Measurements from ENCODE around the gene LARP7. TPM values are rescaled to one million over a fixed set of nuclear protein-coding genes. Genes with fewer than 3 reads are reported as not detected.
"Not testable (repeated sequence)": the region's sequence is repeated elsewhere in the genome, so short reads cannot be mapped to it uniquely, and the experiment has no call there.

The LARP7 gene
- total RNA-seq, 1 donor from 2014 or later: 33.9 TPM

GRCh38 chr4:112594993-112595392 lies 42.0 kb upstream of the LARP7 start:
- H3K27ac ChIP-seq (ENCODE audit: low read depth, low read length): no peak overlapping the region
- H3K79me2 ChIP-seq (ENCODE audit: insufficient read depth, low read length): no peaks in the 10 kb centered on the region
- H3K9ac ChIP-seq (ENCODE audit: low read length): no peak overlapping the region
- no peaks in the 10 kb centered on the region for H3K4me1 ChIP-seq (ENCODE audit: insufficient read depth, low read length)
- no peaks in the 10 kb centered on the region for H3K9me3 Mint-ChIP-seq (ENCODE audit: unreplicated experiment)
- TF ChIP-seq CTCF (IDR thresholded peaks at IDR 0.05; ENCODE audit: insufficient read depth, low read depth, low read length) (no peak), EZH2 (IDR thresholded peaks at IDR 0.05; ENCODE audit: insufficient read depth, low read length) (no peak)
- H3K9me3 ChIP-seq (ENCODE audit: insufficient read depth, low read depth, low read length): no peaks in the 10 kb centered on the region
- H3K27ac Mint-ChIP-seq (ENCODE audit: unreplicated experiment): no peak overlapping the region
- H3K4me3 ChIP-seq (ENCODE audit: insufficient read depth, low read depth, low read length): no peak overlapping the region
- DNase-seq (ENCODE audit: low read depth) (no peak), FAIRE-seq (no peak)
- no peak overlapping the region for H2AFZ ChIP-seq (ENCODE audit: low read depth, low read length)
- H3K27me3 Mint-ChIP-seq (ENCODE audit: low read depth, unreplicated experiment): no peaks in the 10 kb centered on the region
- H3K36me3 ChIP-seq (ENCODE audit: insufficient read depth, low read length): no peaks in the 10 kb centered on the region
- no peaks in the 10 kb centered on the region for H3K36me3 Mint-ChIP-seq (ENCODE audit: low read depth, unreplicated experiment)
- H3K4me3 Mint-ChIP-seq (ENCODE audit: unreplicated experiment): no peak overlapping the region
- no peak overlapping the region for H3K4me2 ChIP-seq (ENCODE audit: low read length)
- H3K4me1 Mint-ChIP-seq (ENCODE audit: low read depth, unreplicated experiment): no peaks in the 10 kb centered on the region
- no peaks in the 10 kb centered on the region for H3K27me3 ChIP-seq (ENCODE audit: insufficient read depth, low read length)
- no peaks in the 10 kb centered on the region for H4K20me1 ChIP-seq (ENCODE audit: insufficient read depth, low read length)

- H3K27me3 Mint-ChIP-seq (ENCODE audit: low read depth, unreplicated experiment): no peaks in the 10 kb centered on the region
- H3K27ac Mint-ChIP-seq (ENCODE audit: unreplicated experiment): no peak overlapping the region
- no peak overlapping the region for H3K4me3 Mint-ChIP-seq (ENCODE audit: unreplicated experiment)
- H3K4me3 ChIP-seq (ENCODE audit: insufficient read depth, low read depth, low read length): no peak overlapping the region
- DNase-seq (ENCODE audit: low read depth) (peak; percentile 16), FAIRE-seq (peak; percentile 47)
- no peaks in the 10 kb centered on the region for H4K20me1 ChIP-seq (ENCODE audit: insufficient read depth, low read length)
- no peaks in the 10 kb centered on the region for H3K27me3 ChIP-seq (ENCODE audit: insufficient read depth, low read length)
- H3K79me2 ChIP-seq (ENCODE audit: insufficient read depth, low read length): no peaks in the 10 kb centered on the region
- H3K4me1 ChIP-seq (ENCODE audit: insufficient read depth, low read length): no peaks in the 10 kb centered on the region
- H3K4me2 ChIP-seq (ENCODE audit: low read length): no peak overlapping the region
- H2AFZ ChIP-seq (ENCODE audit: low read depth, low read length): no peak overlapping the region
- H3K36me3 Mint-ChIP-seq (ENCODE audit: low read depth, unreplicated experiment): no peaks in the 10 kb centered on the region
- TF ChIP-seq EZH2 (IDR thresholded peaks at IDR 0.05; ENCODE audit: insufficient read depth, low read length): no peak
- TF ChIP-seq CTCF (IDR thresholded peaks at IDR 0.05; ENCODE audit: insufficient read depth, low read depth, low read length): peak; percentile 76
- H3K9me3 ChIP-seq (ENCODE audit: insufficient read depth, low read depth, low read length): no peaks in the 10 kb centered on the region
- H3K9ac ChIP-seq (ENCODE audit: low read length): no peak overlapping the region
- no peaks in the 10 kb centered on the region for H3K36me3 ChIP-seq (ENCODE audit: insufficient read depth, low read length)
- no peak overlapping the region for H3K27ac ChIP-seq (ENCODE audit: low read depth, low read length)
- no peaks in the 10 kb centered on the region for H3K4me1 Mint-ChIP-seq (ENCODE audit: low read depth, unreplicated experiment)
- H3K9me3 Mint-ChIP-seq (ENCODE audit: unreplicated experiment): no peaks in the 10 kb centered on the region
Measured at GRCh38 chr4:112604589-112604988, 32.4 kb upstream of the LARP7 start.

GRCh38 chr4:112612814-112613213 lies 24.1 kb upstream of the LARP7 start:
- H3K27me3 ChIP-seq (ENCODE audit: insufficient read depth, low read length); H3K27ac ChIP-seq (ENCODE audit: low read depth, low read length); H3K4me3 Mint-ChIP-seq (ENCODE audit: unreplicated experiment); H3K9me3 ChIP-seq (ENCODE audit: insufficient read depth, low read depth, low read length); H3K79me2 ChIP-seq (ENCODE audit: insufficient read depth, low read length); H3K4me1 ChIP-seq (ENCODE audit: insufficient read depth, low read length); FAIRE-seq; H3K9ac ChIP-seq (ENCODE audit: low read length); H4K20me1 ChIP-seq (ENCODE audit: insufficient read depth, low read length); H3K4me1 Mint-ChIP-seq (ENCODE audit: low read depth, unreplicated experiment); H3K27me3 Mint-ChIP-seq (ENCODE audit: low read depth, unreplicated experiment); H3K27ac Mint-ChIP-seq (ENCODE audit: unreplicated experiment); H3K4me3 ChIP-seq (ENCODE audit: insufficient read depth, low read depth, low read length); H3K36me3 ChIP-seq (ENCODE audit: insufficient read depth, low read length); H3K36me3 Mint-ChIP-seq (ENCODE audit: low read depth, unreplicated experiment); DNase-seq (ENCODE audit: low read depth); H3K4me2 ChIP-seq (ENCODE audit: low read length); H3K9me3 Mint-ChIP-seq (ENCODE audit: unreplicated experiment); H2AFZ ChIP-seq (ENCODE audit: low read depth, low read length): not testable (repeated sequence)

Measured in astrocyte (in vitro differentiated cells and primary cell).